Vagina (tissue), 2 donors: Measurements from ENCODE around the gene PTPN4. TPM values are rescaled to one million over a fixed set of nuclear protein-coding genes. Genes with fewer than 3 reads are reported as not detected.

Source experiments
- DNase-seq, 2 donors: peaks; one replicate each; pipeline ENCODE4 v3.0.0-alpha.2; 2017; ENCODE audit errors: extremely low spot score in 2 of 2
- H3K27ac ChIP-seq: fragments of 200-600 bp; sonication (generic); one replicate; pipeline ENCODE4 v1.5.1; 2019
- H3K27me3 ChIP-seq: fragments of 200-600 bp; sonication (generic); one replicate; pipeline ENCODE4 v1.5.1; 2019
- H3K36me3 ChIP-seq, 2 donors: fragments of 200-600 bp; sonication (generic); one replicate each; pipeline ENCODE4 v1.5.1; 2017 to 2019
- H3K4me1 ChIP-seq: fragments of 200-600 bp; sonication (generic); one replicate; pipeline ENCODE4 v1.5.1; 2019
- H3K4me3 ChIP-seq, 2 donors: fragments of 200-600 bp; sonication (generic); 1 replicate in 1 of 2; 2 replicates in 1 of 2; pipeline ENCODE4 v1.5.1; 2016 to 2019
- H3K9me3 ChIP-seq: fragments of 200-600 bp; sonication (generic); one replicate; pipeline ENCODE4 v1.5.1; 2019
- POLR2A ChIP-seq, 2 donors: fragments of 450-650 bp; IDR thresholded peaks; one replicate each; pipeline ENCODE4 v1.6.1; 2017; ENCODE audit warnings: antibody characterized with exemption in 2 of 2, mild to moderate bottlenecking in 2 of 2, moderate library complexity in 2 of 2
- POLR2AphosphoS5 ChIP-seq, 2 donors: sonication (generic); formaldehyde crosslinking; IDR thresholded peaks; one replicate each; pipeline ENCODE4 v1.9.0; 2017; ENCODE audit warnings: antibody characterized with exemption in 2 of 2, mild to moderate bottlenecking in 2 of 2, low read depth in 1 of 2; ENCODE audit not compliant: insufficient read depth in 1 of 2
- intact Hi-C: fragments of 100-400 bp; cut with DNase I; formaldehyde crosslinking; loops from one replicate; pipeline ENCODE4 v1.15.1; 2023
- total RNA-seq: library from RNA; depleted of rRNA; stranded (reverse); fragments of >200 nt; gene quantifications from one replicate; pipeline ENCODE4 v1.2.3, GENCODE V29; 2016
- TF ChIP-seq, protein P1 (sequence below), 3 experiments: fragments of 450-650 bp in 2 of 3; fragments of 200-600 bp in 1 of 3; sonication (generic) in 1 of 3; IDR thresholded peaks; one replicate each; pipeline ENCODE4 v1.5.1; 2017 to 2019; ENCODE audit warnings: antibody characterized with exemption in 3 of 3, mild to moderate bottlenecking in 2 of 3, moderate library complexity in 2 of 3

The PTPN4 gene
- total RNA-seq, 1 donor from 2014 or later, result 31.7 TPM

- no peaks in the 10 kb centered on the region for H3K9me3 ChIP-seq
- TF ChIP-seq POLR2AphosphoS5 (IDR thresholded peaks at IDR 0.05; ENCODE audit: insufficient read depth in 1 of 2, low read depth in 1 of 2), result no peak
- TF ChIP-seq, protein P1, sequence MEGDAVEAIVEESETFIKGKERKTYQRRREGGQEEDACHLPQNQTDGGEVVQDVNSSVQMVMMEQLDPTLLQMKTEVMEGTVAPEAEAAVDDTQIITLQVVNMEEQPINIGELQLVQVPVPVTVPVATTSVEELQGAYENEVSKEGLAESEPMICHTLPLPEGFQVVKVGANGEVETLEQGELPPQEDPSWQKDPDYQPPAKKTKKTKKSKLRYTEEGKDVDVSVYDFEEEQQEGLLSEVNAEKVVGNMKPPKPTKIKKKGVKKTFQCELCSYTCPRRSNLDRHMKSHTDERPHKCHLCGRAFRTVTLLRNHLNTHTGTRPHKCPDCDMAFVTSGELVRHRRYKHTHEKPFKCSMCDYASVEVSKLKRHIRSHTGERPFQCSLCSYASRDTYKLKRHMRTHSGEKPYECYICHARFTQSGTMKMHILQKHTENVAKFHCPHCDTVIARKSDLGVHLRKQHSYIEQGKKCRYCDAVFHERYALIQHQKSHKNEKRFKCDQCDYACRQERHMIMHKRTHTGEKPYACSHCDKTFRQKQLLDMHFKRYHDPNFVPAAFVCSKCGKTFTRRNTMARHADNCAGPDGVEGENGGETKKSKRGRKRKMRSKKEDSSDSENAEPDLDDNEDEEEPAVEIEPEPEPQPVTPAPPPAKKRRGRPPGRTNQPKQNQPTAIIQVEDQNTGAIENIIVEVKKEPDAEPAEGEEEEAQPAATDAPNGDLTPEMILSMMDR (IDR thresholded peaks at IDR 0.05), result no peak
- no peak for TF ChIP-seq POLR2A (IDR thresholded peaks at IDR 0.05)
- intact Hi-C loops, result no loop called here
Measured at GRCh38 chr2:119774026-119774425, 14.3 kb downstream of the PTPN4 start.

GRCh38 chr2:119775102-119775501, 15.4 kb downstream of the PTPN4 start:
- H3K9me3 ChIP-seq, result no peaks in the 10 kb centered on the region
- H3K27ac ChIP-seq, result no peak overlapping the region
- DNase-seq, result no peak
- intact Hi-C loops, result no loop called here
- no peak overlapping the region for H3K4me3 ChIP-seq
- TF ChIP-seq, protein P1 (IDR thresholded peaks at IDR 0.05), result no peak
- TF ChIP-seq POLR2A (IDR thresholded peaks at IDR 0.05), result no peak
- no peak for TF ChIP-seq POLR2AphosphoS5 (IDR thresholded peaks at IDR 0.05; ENCODE audit: insufficient read depth in 1 of 2, low read depth in 1 of 2)
- H3K36me3 ChIP-seq, result no peaks in the 10 kb centered on the region
- H3K4me1 ChIP-seq, result no peaks in the 10 kb centered on the region
- H3K27me3 ChIP-seq, result no peaks in the 10 kb centered on the region

More at GRCh38 chr2:119774026-119774425, 14.3 kb downstream of the PTPN4 start:
- no peaks in the 10 kb centered on the region for H3K36me3 ChIP-seq
- no peak for DNase-seq
- H3K27me3 ChIP-seq, result no peaks in the 10 kb centered on the region
- H3K27ac ChIP-seq, result no peak overlapping the region
- H3K4me1 ChIP-seq, result no peaks in the 10 kb centered on the region
- H3K4me3 ChIP-seq, result no peak overlapping the region

DNA sequence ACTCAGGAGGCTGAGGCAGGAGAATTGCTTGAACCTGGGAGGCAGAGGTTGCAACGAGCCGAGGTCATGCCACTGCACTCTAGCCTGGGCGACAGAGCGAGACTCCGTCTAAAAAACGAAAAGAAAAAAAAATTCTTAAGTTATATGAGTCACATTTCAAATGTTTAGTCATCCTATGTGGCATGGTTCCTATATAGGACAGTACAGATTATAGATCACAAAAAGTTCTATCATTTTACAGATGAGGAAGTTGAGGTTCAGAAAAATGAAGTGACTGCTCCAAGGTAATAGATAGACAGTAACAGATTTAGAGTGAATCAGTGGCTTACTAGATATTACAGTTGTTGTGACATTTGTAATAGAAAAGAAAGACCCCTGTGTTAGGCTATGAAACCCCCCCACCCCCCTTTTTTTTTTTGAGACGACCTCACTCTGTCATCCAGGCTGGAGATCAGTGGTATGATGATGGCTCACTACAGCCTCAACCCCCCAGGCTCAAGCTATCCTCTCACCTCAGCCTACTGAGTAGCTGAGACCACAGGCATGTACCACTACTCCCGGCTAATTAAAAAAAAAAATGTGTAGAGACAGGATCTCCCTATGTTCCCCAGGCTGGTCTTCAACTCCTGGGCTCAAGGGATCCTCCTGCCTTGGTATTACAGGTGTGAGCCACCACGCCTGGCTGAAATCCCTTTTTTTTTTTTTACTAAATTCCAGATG, 22.7 kb downstream of the PTPN4 start:
- H3K4me3 ChIP-seq, result no peak overlapping the region
- intact Hi-C loops, result no loop called here
- DNase-seq, result no peak

GRCh38 chr2:119784876-119785275, 25.2 kb downstream of the PTPN4 start:
- no peaks in the 10 kb centered on the region for H3K27me3 ChIP-seq
- intact Hi-C loops, result no loop called here
- TF ChIP-seq POLR2A (IDR thresholded peaks at IDR 0.05) (no peak), POLR2AphosphoS5 (IDR thresholded peaks at IDR 0.05; ENCODE audit: insufficient read depth in 1 of 2, low read depth in 1 of 2) (no peak)
- TF ChIP-seq, protein P1 (IDR thresholded peaks at IDR 0.05), result no peak
- no peak overlapping the region for H3K27ac ChIP-seq
- H3K36me3 ChIP-seq, result no peaks in the 10 kb centered on the region
- no peaks in the 10 kb centered on the region for H3K4me1 ChIP-seq
- H3K4me3 ChIP-seq, result no peak overlapping the region
- no peak for DNase-seq
- H3K9me3 ChIP-seq, result no peaks in the 10 kb centered on the region

More for the DNA sequence above, 22.7 kb downstream of the PTPN4 start:
- H3K9me3 ChIP-seq, result no peaks in the 10 kb centered on the region
- H3K36me3 ChIP-seq, result no peaks in the 10 kb centered on the region
- no peaks in the 10 kb centered on the region for H3K4me1 ChIP-seq
- TF ChIP-seq POLR2AphosphoS5 (IDR thresholded peaks at IDR 0.05; ENCODE audit: insufficient read depth in 1 of 2, low read depth in 1 of 2), result no peak
- TF ChIP-seq, protein P1 (IDR thresholded peaks at IDR 0.05), result no peak
- no peak for TF ChIP-seq POLR2A (IDR thresholded peaks at IDR 0.05)
- no peak overlapping the region for H3K27ac ChIP-seq
- no peaks in the 10 kb centered on the region for H3K27me3 ChIP-seq

DNA sequence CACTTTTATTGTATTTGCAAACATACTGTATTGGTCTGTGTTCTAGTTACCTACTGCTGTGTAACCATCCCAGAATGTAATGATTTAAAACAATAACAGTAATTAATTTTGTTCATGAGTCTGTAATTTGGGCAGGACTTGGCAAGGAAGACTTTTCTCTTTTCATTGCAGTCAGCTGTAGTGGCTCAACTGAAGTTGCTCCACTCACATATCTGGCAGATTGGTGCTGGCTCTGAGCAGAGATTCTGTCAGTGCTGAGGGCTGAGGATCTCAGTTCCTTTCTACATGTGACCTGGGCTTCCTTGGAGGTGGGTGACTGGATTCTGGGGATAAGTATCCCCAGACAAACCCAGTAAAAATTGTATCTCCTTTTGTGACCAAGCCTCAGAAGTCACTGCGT, 26.6 kb downstream of the PTPN4 start:
- no peak for DNase-seq
- Histone ChIP-seq H3K36me3 (no peaks in the 10 kb centered on the region), H3K9me3 (no peaks in the 10 kb centered on the region), H3K4me3 (no peak overlapping the region), H3K4me1 (no peaks in the 10 kb centered on the region), H3K27me3 (no peaks in the 10 kb centered on the region), H3K27ac (no peak overlapping the region)
- intact Hi-C loops, result no loop called here
- TF ChIP-seq, protein P1 (IDR thresholded peaks at IDR 0.05), result no peak
- TF ChIP-seq POLR2A (IDR thresholded peaks at IDR 0.05), result no peak
- no peak for TF ChIP-seq POLR2AphosphoS5 (IDR thresholded peaks at IDR 0.05; ENCODE audit: insufficient read depth in 1 of 2, low read depth in 1 of 2)
